ENCODE results near the gene OR2Y1.
"Not testable (repeated sequence)": the region's sequence is repeated elsewhere in the genome, so short reads cannot be mapped to it uniquely, and the experiment has no call there.

Gene OR2Y1

GRCh38 chr5:180739958-180740357, at the start of gene OR2Y1:
OR2Y1 (minus strand) TSS chr5:180740058; CDS start chr5:180740058, 0 bp downstream.
- no peak for DNase-seq (ENCODE audit: low read depth)

- not testable (repeated sequence) for DNase-seq (ENCODE audit: low read depth)
These were observed 49.0 kb upstream of the OR2Y1 start for GRCh38 chr5:180788651-180789410.

GRCh38 chr5:180787711-180788431, 48.0 kb upstream of the OR2Y1 start:
- no peak for DNase-seq (ENCODE audit: low read depth)

DNA sequence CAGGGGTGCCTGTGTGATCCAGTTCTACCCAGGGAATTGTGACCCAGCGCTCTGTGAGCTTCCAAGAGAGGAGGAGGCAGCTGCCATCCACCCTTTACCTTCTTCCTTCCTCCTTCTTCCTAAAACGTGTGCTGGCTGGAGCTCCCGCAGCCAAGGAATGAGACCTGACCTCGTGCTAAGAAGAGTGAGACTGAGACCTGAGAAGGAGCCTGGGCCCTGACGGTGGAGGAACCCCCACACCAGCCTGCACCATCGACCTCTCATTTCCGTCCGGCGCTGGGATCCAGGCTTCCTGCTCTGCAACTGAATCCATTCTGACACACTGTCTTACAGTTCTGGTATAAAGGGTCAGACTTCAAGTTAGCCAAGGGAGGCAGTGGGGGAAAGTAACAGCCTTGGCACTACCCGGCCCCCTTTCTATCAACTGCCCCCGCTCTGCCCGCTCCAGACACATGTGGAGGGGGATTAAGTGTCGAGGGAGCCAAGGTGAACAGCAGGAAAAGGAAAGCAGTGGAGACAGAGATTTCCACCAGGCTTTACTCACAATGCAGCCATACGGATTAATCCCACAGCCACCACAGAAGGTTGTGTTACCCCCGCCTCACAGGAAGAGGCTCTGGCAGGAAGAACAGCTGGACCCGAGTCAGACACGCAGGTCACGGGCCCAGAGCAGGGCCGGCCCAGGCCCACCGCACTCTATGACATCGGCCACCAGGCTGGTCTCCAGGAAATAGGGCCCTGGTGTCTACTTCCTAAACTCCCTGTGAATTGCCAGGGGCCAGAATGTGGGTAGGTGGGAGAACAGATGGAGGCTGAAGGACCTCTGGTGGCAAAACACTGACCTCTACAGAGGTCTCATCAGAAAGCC, 46.9 kb upstream of the OR2Y1 start:
- no peak for DNase-seq (ENCODE audit: low read depth)

DNA sequence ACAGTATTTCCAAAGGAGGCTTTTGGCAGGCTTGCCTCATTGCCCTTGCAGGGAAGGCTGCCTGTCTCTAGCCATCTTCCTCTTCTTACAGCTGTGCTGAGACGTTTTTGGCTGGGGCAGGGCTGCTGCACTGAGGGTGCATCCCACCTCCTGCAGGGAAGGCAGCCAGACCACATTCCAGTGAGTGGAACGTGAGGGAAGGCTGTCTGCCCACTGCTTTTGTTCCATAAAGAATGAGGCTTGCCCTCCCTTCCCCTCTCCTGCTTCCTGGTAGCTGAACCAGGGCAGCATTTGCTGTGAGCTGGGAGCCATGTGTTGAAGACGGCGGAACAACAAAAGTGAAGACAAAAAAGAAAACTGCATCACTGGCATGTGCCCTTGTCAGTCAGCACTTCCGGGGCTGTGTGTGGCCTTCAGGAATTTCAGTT, 46.0 kb upstream of the OR2Y1 start:
- no peak for DNase-seq (ENCODE audit: low read depth)

GRCh38 chr5:180785121-180785781, 45.4 kb upstream of the OR2Y1 start:
- DNase-seq (ENCODE audit: low read depth), result peak; percentile 77

GRCh38 chr5:180784497-180785097, 44.7 kb upstream of the OR2Y1 start:
- no peak for DNase-seq (ENCODE audit: low read depth)

DNA sequence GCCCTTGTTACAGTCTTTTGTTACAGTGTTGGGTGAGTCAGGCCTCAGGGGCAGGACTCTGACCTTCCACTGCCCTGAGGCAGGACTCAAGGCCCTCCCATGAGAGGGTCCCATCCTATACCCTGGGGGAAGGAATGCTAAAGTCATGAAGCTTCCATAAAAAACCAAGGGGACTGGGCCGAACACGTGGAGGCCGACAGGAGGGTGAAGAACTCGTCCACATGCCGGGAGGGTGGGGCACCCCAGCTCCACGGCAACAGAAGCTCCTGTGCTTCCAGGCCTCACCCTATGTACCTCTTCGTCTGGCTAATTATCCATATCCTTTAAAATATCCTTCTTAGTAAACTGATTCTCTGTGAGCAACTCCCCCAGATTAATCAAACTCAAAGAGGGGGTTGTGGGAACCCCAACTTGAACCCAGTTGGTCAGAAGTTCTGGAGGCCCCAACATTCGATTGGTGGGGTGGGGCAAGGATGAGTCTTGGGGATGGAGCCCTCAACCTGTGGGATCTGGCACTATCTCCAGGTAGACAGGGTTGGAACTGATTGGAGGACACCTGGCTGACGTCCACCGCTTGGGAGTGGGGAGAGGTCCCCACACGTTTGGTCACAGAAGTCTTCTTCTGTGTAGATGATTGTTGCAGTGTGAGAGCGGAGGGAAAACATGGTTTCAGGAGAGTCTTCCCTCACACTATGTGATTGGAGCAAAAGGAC, 43.6 kb upstream of the OR2Y1 start:
- no peak for DNase-seq (ENCODE audit: low read depth)

DNA sequence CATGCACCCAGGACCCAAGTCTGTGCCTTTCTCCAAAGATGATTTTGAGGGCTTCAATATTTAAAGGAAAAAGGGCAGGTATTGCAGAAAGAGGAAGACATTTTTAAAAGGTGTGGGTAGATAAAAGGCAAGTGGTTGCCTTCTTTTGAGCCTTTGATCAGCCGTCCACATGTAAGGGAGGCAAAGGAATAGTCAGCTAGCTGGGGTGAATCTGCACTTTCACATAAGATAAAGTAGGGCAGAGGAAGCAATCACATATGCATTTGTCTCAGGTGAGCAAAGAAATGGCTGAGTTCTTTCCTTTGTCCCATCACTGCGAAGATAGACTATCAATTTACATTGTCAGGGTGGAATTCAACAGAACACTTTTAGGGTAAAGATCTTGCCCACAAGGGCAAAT, 42.9 kb upstream of the OR2Y1 start:
- DNase-seq (ENCODE audit: low read depth), result no peak

- not testable (repeated sequence) for DNase-seq (ENCODE audit: low read depth)
These were observed 42.1 kb upstream of the OR2Y1 start for GRCh38 chr5:180781900-180782326.

- no peak for DNase-seq (ENCODE audit: low read depth)
These were observed 40.2 kb upstream of the OR2Y1 start for GRCh38 chr5:180779985-180780610.

- DNase-seq (ENCODE audit: low read depth), result no peak
These were observed 37.6 kb upstream of the OR2Y1 start for GRCh38 chr5:180777475-180777874.

DNA sequence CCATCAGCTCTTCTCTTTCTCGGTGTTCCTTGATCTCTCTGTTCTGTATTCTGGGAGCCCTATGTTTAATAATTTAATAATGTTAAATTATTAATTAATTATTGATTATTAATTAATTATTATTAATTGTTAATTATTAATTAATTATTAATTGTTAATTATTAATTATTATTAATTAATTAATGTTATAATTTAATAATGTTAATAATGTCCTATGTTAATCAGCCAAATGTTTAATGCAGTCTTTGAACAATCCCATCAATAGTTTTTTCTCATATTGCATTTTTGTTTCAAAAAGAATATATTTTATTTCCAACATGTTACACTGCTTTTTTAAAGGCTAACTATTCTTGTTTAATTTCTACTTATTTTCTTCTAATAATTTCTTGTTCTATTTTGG, 36.5 kb upstream of the OR2Y1 start:
- DNase-seq (ENCODE audit: low read depth), result no peak

DNA sequence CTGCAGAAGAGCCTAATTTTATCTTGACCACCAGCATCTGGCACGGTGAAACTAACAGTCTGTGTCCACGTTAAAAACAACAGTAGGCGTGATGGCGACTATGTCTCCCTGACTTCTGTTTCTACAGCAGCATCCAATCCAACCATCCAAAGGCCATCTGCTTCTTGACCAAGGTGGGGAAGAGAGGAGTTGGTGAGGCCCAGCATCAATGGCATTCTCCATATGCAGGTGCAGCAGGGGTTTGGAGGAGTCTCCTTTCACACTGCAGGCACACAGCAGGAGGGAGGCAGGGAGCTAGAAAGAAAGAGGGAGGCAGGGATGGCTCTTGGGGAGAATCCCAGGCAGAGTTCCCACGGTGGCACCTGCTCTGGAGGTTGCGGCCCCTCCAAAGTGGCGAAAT, 35.8 kb upstream of the OR2Y1 start:
- DNase-seq (ENCODE audit: low read depth), result no peak

GRCh38 chr5:180771839-180772238, 32.0 kb upstream of the OR2Y1 start:
- no peak for DNase-seq (ENCODE audit: low read depth)

DNA sequence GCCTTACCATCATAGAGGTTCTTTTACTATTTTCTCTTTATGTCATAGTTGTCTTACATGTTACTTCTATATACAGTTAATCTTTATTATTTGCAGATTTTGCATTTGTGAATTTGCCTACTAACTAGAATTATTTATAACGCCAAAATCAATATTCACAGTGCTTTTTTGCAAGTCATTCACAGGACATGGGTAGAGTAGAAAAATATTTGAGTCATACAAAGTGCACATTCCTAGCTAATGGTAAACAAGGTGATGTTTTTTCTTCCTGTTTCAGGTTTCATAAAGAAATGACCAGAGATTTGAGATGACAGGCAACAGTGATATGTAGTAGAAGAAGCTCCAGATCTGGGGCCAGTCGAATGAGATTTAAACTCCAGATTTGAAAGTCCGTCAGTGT, 30.0 kb upstream of the OR2Y1 start:
- DNase-seq (ENCODE audit: low read depth), result no peak

GRCh38 chr5:180755601-180756000, 15.7 kb upstream of the OR2Y1 start:
- DNase-seq (ENCODE audit: low read depth), result no peak

DNA sequence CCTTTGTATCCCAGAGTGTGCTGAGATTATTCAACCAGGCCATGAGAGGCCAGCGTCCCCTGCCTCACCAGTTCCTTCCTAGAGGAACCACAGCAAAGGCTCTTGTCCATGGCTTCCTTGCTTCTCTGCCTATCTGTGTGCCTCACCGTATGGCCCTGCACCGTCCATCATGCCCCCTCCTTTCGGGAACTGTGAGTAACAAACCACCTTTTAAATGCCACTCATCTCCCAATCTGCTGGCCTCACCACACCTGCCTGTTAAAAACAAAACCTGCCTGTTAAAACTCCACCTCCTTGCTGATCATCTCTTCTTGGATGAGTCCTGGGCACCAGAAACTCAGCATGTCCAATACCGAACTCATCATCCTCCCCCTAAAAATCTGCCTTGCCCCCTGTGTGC, 4.4 kb upstream of the OR2Y1 start:
- DNase-seq (ENCODE audit: low read depth), result no peak

DNA sequence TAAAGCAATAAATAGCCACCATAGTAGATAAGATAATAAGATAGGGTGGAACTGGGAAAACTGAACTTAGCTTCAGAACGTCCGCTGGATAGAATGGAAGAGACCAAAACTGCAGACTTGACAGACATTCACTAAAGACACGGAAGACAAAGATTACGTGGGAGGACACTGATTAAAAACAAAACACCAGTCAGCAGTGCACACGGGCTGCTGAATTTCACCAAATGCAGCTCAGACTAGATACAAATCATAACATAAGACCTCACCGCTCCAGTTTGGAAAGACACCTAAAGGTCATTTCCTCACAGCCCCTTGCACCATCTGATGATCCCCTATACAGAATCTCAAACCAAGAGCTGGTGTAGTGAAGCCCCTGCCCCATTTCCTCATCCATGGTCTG, 2.9 kb upstream of the OR2Y1 start:
- DNase-seq (ENCODE audit: low read depth), result no peak

- DNase-seq (ENCODE audit: low read depth), result not testable (repeated sequence)
These were observed 1.1 kb upstream of the OR2Y1 start for GRCh38 chr5:180740953-180741352.

Measured in GM04503 (cell line).